ENCODE measurements around the gene ARL14EP. TPM values are rescaled to one million over a fixed set of nuclear protein-coding genes. Genes with fewer than 3 reads are reported as not detected.

ARL14EP gene
- total and polyA plus RNA-seq, 2 donors (not counting 3 experiments of a cell fraction or from before 2014, with no cell fraction given) = 9.6 to 16.7 TPM

GRCh38 chr11:30295178-30295885 lies 27.6 kb upstream of the ARL14EP start:
- intact Hi-C loops (cut with micrococcal nuclease) = no loop called here

More at GRCh38 chr11:30295178-30295885, 27.6 kb upstream of the ARL14EP start:
- no peaks in the 10 kb centered on the region for H3K9me3 ChIP-seq (replicated peaks; ENCODE audit: control insufficient read depth, insufficient read depth, low read length)
- no peak overlapping the region for H3K4me2 ChIP-seq (ENCODE audit: insufficient read depth, low read length)
- ChIA-PET CTCF (no interaction called here), POLR2A (no interaction called here)
- TF ChIP-seq JUN (IDR thresholded peaks at IDR 0.05; ENCODE audit: borderline replicate concordance, insufficient read depth, insufficient read length, low read depth) (no peak), EZH2 (IDR thresholded peaks at IDR 0.05; ENCODE audit: borderline replicate concordance, low read depth, low read length, severe bottlenecking) (no peak), POLR2A (IDR thresholded peaks at IDR 0.05; ENCODE audit: low read depth, low read length) (no peak), MAX (IDR thresholded peaks at IDR 0.05; ENCODE audit: insufficient read depth, insufficient read length) (no peak), MYC (IDR thresholded peaks at IDR 0.05; ENCODE audit: low read depth, low read length) (no peak), FOS (IDR thresholded peaks at IDR 0.05; ENCODE audit: borderline replicate concordance, insufficient read depth, low read length) (no peak), GATA2 (IDR thresholded peaks at IDR 0.05; ENCODE audit: insufficient read depth, insufficient read length, low read depth, low read length) (no peak), POLR2AphosphoS5 (IDR thresholded peaks at IDR 0.05; ENCODE audit: insufficient read depth, low read depth, low read length) (no peak)
- TF ChIP-seq, protein P1, sequence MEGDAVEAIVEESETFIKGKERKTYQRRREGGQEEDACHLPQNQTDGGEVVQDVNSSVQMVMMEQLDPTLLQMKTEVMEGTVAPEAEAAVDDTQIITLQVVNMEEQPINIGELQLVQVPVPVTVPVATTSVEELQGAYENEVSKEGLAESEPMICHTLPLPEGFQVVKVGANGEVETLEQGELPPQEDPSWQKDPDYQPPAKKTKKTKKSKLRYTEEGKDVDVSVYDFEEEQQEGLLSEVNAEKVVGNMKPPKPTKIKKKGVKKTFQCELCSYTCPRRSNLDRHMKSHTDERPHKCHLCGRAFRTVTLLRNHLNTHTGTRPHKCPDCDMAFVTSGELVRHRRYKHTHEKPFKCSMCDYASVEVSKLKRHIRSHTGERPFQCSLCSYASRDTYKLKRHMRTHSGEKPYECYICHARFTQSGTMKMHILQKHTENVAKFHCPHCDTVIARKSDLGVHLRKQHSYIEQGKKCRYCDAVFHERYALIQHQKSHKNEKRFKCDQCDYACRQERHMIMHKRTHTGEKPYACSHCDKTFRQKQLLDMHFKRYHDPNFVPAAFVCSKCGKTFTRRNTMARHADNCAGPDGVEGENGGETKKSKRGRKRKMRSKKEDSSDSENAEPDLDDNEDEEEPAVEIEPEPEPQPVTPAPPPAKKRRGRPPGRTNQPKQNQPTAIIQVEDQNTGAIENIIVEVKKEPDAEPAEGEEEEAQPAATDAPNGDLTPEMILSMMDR (IDR thresholded peaks at IDR 0.05; ENCODE audit: extremely low read depth in 1 of 2, insufficient read depth in 1 of 2, low read depth in 1 of 2, low read length in 2 of 2) = no peak
- no peaks in the 10 kb centered on the region for H3K4me1 ChIP-seq (ENCODE audit: control insufficient read depth, extremely low read depth, insufficient read depth, low read length)
- no TSS peak for BruUV-seq (replicated peaks)
- no peak overlapping the region for H2AFZ ChIP-seq (ENCODE audit: low read depth, low read length)
- no peak overlapping the region for H3K27ac ChIP-seq (ENCODE audit: insufficient read depth, low read depth, low read length)
- H4K20me1 ChIP-seq (replicated peaks; ENCODE audit: control insufficient read depth, extremely low read depth, insufficient read depth, low read length) = no peaks in the 10 kb centered on the region
- no peaks in the 10 kb centered on the region for H3K27me3 ChIP-seq (ENCODE audit: control insufficient read depth in 2 of 2, insufficient read depth in 2 of 2, low read length in 2 of 2)
- H3K36me3 ChIP-seq (ENCODE audit: control insufficient read depth in 2 of 2, extremely low read depth in 1 of 2, insufficient read depth in 2 of 2, low read length in 2 of 2) = no peaks in the 10 kb centered on the region
- no peak overlapping the region for H3K4me3 ChIP-seq (replicated peaks in 1 of 3; ENCODE audit: insufficient read depth in 1 of 3, low read depth in 1 of 3, low read length in 3 of 3)
- dilution Hi-C loops (cut with MboI; ENCODE audit: extremely low pct_ligation_motif_present, low sequenced_read_pairs) = no loop called here
- DNase-seq (ENCODE audit: low read depth, low spot score) (no peak), FAIRE-seq (no peak)
- no peaks in the 10 kb centered on the region for H3K9me1 ChIP-seq (replicated peaks; ENCODE audit: control insufficient read depth, extremely low read depth, insufficient read depth, low read length)
- no peak overlapping the region for H3K9ac ChIP-seq (replicated peaks; ENCODE audit: extremely low read depth, insufficient read depth, low read length)
- no peaks in the 10 kb centered on the region for H3K79me2 ChIP-seq (ENCODE audit: control insufficient read depth, insufficient read depth, low read length)
